ENCODE results near the gene RNF217. TPM values are rescaled to one million over a fixed set of nuclear protein-coding genes. Genes with fewer than 3 reads are reported as not detected.

The RNF217 gene
- total RNA-seq, 4 donors from 2014 or later = 4.5 to 15.5 (median 12.4) TPM

GRCh38 chr6:125075741-125076481 is 113.7 kb downstream of the RNF217 start:
- intact Hi-C loops (cut with DNase I; ENCODE audit: low total_unique reads) = no loop called here
- in situ Hi-C loops (cut with MboI; ENCODE audit: low sequenced_read_pairs in 4 of 4) = no loop called here
- Histone ChIP-seq H3K27me3 (no peaks in the 10 kb centered on the region), H3K4me1 (peaks cover 0 to 3% of the 10 kb centered on the region in 2 donors), H3K36me3 (peaks cover 0 to 11% of the 10 kb centered on the region in 2 donors), H3K4me3 (no peak overlapping the region), H3K27ac (no peak overlapping the region), H3K9me3 (no peaks in the 10 kb centered on the region)
- no peak for ATAC-seq
- TF ChIP-seq POLR2A (IDR thresholded peaks at IDR 0.05) = no peak
- TF ChIP-seq CTCF (IDR thresholded peaks at IDR 0.05 in 4 of 5, conservative IDR thresholded peaks at IDR 0.05 in 1 of 5) = no peak
- DNase-seq = no peak

- no peak overlapping the region for H3K27ac ChIP-seq
- in situ Hi-C loops (cut with MboI; ENCODE audit: low sequenced_read_pairs in 4 of 4) = no loop called here
- no peaks in the 10 kb centered on the region for H3K9me3 ChIP-seq
- ATAC-seq (no peak), DNase-seq (no peak)
- no peak for TF ChIP-seq CTCF (IDR thresholded peaks at IDR 0.05 in 4 of 5, conservative IDR thresholded peaks at IDR 0.05 in 1 of 5)
- TF ChIP-seq POLR2A (IDR thresholded peaks at IDR 0.05) = no peak
- no peak overlapping the region for H3K4me3 ChIP-seq
- peaks cover 0 to 3% of the 10 kb centered on the region in 2 donors for H3K4me1 ChIP-seq
- intact Hi-C loops (cut with DNase I; ENCODE audit: low total_unique reads) = no loop called here
- peaks cover 0 to 11% of the 10 kb centered on the region in 2 donors for H3K36me3 ChIP-seq
- no peaks in the 10 kb centered on the region for H3K27me3 ChIP-seq
Measured at GRCh38 chr6:125076482-125076742, 114.2 kb downstream of the RNF217 start.

GRCh38 chr6:125077453-125077852 is 115.2 kb downstream of the RNF217 start:
- intact Hi-C loops (cut with DNase I; ENCODE audit: low total_unique reads) = no loop called here
- in situ Hi-C loops (cut with MboI; ENCODE audit: low sequenced_read_pairs in 4 of 4) = no loop called here
- TF ChIP-seq POLR2A (IDR thresholded peaks at IDR 0.05) (no peak), CTCF (IDR thresholded peaks at IDR 0.05 in 4 of 5, conservative IDR thresholded peaks at IDR 0.05 in 1 of 5) (no peak)
- peaks cover 0 to 11% of the 10 kb centered on the region in 2 donors for H3K36me3 ChIP-seq
- no peak overlapping the region for H3K27ac ChIP-seq
- H3K27me3 ChIP-seq = no peaks in the 10 kb centered on the region
- DNase-seq = no peak
- H3K9me3 ChIP-seq = no peaks in the 10 kb centered on the region
- H3K4me3 ChIP-seq = no peak overlapping the region
- H3K4me1 ChIP-seq = peaks cover 0 to 3% of the 10 kb centered on the region in 2 donors
- no peak for ATAC-seq

GRCh38 chr6:125078602-125079321 is 116.5 kb downstream of the RNF217 start:
- Histone ChIP-seq H3K27ac (no peak overlapping the region), H3K9me3 (no peaks in the 10 kb centered on the region), H3K4me3 (no peak overlapping the region), H3K4me1 (peaks cover 0 to 3% of the 10 kb centered on the region in 2 donors), H3K36me3 (peaks cover 0 to 17% of the 10 kb centered on the region in 2 donors), H3K27me3 (no peaks in the 10 kb centered on the region)
- intact Hi-C loops (cut with DNase I; ENCODE audit: low total_unique reads) (no loop called here), in situ Hi-C loops (cut with MboI; ENCODE audit: low sequenced_read_pairs in 4 of 4) (no loop called here)
- ATAC-seq (no peak), DNase-seq (no peak)
- TF ChIP-seq CTCF (IDR thresholded peaks at IDR 0.05 in 4 of 5, conservative IDR thresholded peaks at IDR 0.05 in 1 of 5) (no peak), POLR2A (IDR thresholded peaks at IDR 0.05) (no peak)
